ENCODE data around the gene PPCDC.

PPCDC gene

DNA sequence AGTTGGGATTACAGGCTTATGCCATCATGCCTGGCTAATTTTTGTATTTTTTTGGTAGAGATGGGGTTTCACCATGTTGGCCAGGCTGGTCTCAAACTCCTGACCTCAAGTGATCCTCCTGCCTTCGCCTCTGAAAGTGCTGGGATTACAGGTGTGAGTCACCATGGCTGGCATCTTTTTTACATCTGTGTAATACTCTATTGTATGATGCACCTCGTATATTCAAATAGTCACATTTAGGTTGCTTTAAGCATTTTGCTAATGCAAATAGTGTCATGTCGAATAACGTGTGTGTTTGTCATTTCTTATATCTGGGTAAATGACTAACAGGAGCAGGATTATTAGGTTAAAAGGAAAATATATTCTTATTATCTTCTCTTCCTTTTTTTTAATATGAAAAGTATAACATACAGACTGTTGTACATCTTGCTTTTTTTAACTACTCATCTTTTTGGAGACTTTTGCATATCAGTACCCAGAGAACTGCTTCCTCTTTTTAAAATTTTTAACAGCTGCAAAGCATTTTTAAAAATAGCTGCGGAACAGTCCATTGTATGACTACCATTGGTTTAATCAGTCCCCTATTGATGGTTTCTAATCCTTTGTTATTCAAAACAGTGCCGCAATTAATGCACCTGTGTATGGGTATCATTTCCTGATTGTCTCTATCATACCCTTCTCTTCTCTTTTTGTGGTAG is 14.6 kb upstream of the PPCDC start:
- no peak for DNase-seq (ENCODE audit: low read depth, low spot score)
- no peak overlapping the region for H3K27ac ChIP-seq

GRCh38 chr15:75016431-75016830 is 7.0 kb upstream of the PPCDC start:
- no peak overlapping the region for H3K27ac ChIP-seq
- DNase-seq (ENCODE audit: low read depth, low spot score): no peak

- H3K27ac ChIP-seq: no peak overlapping the region
- DNase-seq (ENCODE audit: low read depth, low spot score): no peak
These were observed 3.5 kb upstream of the PPCDC start for GRCh38 chr15:75019916-75020315.

DNA sequence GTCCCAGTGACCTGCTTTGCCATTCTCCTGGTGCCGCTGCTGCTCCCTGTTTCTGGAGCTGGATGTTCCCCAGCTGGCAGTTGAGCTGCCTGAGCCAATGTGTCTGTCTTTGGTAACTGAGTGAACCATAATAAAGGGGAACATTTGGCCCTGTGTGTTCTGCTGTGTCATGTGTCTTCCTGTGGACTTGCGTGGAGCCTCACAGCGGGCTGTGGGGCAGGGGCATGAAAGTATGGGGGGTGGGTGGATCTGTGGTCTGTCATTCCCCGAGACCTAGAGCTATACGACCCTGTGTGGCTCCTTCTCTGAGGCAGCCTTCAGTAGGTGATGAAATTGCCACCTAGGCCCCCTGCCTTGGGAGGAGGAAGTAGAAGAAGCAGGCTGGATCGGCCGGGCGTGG is 2.0 kb upstream of the PPCDC start:
- DNase-seq (ENCODE audit: low read depth, low spot score): no peak
- no peak overlapping the region for H3K27ac ChIP-seq

- no peak for DNase-seq (ENCODE audit: low read depth, low spot score)
- H3K27ac ChIP-seq: no peak overlapping the region
These were observed 608 bp upstream of the PPCDC start for GRCh38 chr15:75022783-75023180.

DNA sequence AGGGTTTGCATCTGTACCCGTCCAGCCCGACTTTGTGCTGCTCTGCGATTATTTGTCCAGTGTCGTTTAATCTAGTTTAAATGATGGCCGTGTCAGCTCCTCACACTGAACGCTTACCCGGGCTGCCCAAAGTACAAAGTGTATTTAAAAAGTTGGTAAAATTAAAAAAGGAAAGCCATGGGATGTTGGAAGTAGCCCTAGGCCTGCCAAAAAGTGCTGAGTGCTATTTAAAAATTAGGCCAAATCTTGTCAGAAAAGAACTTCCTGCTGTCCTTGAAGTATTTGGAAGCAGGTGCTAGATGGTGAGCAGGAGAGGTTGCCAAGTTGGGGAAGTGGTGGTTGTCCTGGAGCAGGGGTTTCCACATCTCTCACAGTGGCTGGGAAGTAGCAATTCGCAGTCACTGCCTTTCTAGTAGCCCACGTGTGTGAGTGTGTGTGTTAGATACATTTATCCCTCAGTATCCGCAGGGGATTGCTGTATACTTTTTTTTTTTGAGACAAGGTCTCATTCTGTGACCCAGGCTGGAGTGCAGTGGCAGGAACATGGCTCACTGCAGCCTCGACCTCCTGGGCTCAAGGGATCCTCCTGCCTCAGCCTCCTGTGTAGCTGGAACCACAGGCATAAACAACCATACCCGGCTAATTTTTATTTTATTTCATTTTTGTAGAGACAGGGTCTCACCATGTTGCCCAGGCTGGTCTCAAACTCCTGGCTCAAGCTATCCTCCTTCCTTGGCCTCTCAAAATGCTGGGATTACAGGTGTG is 664 bp downstream of the PPCDC start:
- DNase-seq (ENCODE audit: low read depth, low spot score): no peak
- H3K27ac ChIP-seq: peak overlapping the region; percentile 22

GRCh38 chr15:75025107-75025506 is 1.7 kb downstream of the PPCDC start:
- no peak overlapping the region for H3K27ac ChIP-seq
- DNase-seq (ENCODE audit: low read depth, low spot score): no peak

GRCh38 chr15:75025548-75026260 is 2.3 kb downstream of the PPCDC start:
- no peak for DNase-seq (ENCODE audit: low read depth, low spot score)
- no peak overlapping the region for H3K27ac ChIP-seq

DNA sequence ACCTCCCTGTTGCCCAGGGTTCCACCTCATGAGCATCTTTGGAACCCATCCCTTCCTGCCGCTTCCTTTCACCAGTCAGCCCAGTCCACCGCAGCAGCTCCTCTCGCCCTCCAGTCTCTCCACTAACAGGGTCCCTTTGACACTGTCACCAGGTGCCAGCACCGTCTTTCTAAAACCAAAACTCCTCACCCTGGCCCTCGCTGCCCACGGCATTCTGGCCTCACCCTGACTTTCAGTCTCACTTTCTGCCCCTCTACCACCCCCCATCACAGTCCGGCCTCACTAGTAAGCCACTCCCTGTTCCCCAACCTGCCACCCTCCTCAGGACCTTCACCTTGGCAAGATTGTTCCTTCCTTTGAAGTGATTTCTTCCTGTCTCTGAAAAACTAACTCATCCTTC is 4.2 kb downstream of the PPCDC start:
- no peak for DNase-seq (ENCODE audit: low read depth, low spot score)
- no peak overlapping the region for H3K27ac ChIP-seq

DNA sequence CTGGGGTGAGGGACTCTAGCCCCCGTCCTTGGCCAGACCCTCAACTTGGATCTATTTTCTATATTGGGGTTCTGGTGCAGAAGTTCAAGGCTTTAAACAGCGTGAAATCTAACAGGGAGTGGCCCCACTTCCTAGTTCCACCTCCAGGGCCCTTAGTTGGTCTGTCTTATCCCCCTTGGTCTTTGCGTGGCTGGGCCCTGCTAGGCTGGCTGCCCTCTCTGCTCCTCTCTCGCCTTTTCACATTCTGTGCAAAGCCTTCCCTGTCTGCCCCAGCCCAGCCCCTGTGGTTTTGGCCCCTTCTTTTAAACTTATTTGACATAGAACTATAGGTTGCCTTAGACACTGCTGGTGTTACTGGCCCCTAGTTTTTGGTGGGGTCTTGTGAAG is 5.6 kb downstream of the PPCDC start:
- DNase-seq (ENCODE audit: low read depth, low spot score): no peak
- H3K27ac ChIP-seq: no peak overlapping the region

DNA sequence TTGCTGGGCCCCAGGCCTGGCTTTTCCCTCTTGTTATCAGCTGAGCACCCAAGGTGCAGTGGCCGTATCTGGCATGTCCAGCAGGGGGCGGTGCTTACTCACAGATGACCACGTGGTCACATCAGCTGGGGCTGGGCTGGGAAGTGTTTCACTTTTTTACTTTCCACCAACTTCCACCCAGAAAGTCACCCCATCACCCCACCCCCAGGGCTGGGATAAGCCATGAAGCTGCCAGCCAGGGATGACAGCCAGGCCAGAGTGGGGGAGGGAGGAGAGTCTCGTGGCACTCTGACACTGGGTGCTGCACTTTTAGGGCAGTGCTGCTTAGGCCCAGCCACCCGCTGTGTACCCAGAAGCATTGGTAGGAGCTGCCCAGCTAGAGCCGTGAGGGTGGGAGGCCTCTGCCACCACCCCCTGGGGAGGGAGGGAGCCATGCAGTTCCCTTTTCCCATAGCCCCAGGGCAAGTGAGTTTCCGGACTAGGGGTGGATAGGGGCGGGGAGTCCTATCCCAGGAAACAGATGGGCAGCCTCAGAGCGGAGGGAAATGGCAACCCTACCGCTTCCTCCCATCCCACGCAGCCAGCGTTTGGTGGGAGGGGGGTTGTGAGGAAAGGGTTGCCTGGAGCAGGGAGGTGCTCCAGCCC is 6.1 kb downstream of the PPCDC start:
- DNase-seq (ENCODE audit: low read depth, low spot score): no peak
- H3K27ac ChIP-seq: peak overlapping the region; percentile 38

DNA sequence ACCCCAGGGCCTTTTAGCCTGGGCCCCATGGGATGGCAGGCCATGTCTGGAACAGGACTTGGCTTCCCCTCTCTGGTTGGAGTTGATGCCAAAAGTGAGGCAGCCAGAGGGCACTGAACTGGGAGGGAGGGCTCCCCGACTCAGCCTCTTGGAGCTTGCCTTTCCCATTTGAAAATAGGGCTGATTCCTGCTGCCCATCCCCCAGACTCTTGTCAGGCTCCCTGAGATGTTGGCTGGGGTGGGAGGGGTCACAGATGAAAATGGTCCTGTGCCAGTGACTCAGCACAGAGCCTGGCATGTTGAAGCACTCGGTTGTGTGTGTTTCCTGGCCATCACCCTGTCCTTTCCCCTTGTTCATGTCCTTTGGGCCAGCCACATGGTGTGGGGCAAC is 6.6 kb downstream of the PPCDC start:
- DNase-seq (ENCODE audit: low read depth, low spot score): no peak
- H3K27ac ChIP-seq: peak overlapping the region; percentile 38

- DNase-seq (ENCODE audit: low read depth, low spot score): no peak
- peak overlapping the region; percentile 38 for H3K27ac ChIP-seq
These were observed 7.0 kb downstream of the PPCDC start for GRCh38 chr15:75030424-75030823.

- DNase-seq (ENCODE audit: low read depth, low spot score): no peak
- H3K27ac ChIP-seq: peak overlapping the region; percentile 14
These were observed 8.5 kb downstream of the PPCDC start for GRCh38 chr15:75031848-75032247.

GRCh38 chr15:75032395-75032794 is 9.0 kb downstream of the PPCDC start:
- DNase-seq (ENCODE audit: low read depth, low spot score): no peak
- peak overlapping the region; percentile 14 for H3K27ac ChIP-seq

DNA sequence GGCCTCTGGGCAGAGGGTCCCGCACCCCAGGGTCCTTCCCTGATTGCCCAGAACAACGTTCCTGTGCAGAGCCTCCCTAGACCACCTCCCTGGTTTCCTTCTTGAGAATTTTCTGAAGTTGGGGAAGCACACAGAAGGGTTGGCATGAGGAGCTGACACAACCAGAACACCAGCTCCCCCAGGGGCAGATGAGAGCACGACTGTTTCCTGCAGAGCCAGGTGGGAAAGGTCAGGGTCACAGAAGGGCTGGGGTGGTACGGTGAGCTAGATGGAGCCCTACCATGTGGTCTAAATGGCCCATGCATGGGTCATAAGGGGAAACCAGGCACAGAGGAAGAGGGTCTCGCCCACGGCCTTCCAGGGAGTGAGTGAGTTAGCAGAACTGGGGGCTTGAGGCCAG is 10.4 kb downstream of the PPCDC start:
- no peak for DNase-seq (ENCODE audit: low read depth, low spot score)
- H3K27ac ChIP-seq: no peak overlapping the region

DNA sequence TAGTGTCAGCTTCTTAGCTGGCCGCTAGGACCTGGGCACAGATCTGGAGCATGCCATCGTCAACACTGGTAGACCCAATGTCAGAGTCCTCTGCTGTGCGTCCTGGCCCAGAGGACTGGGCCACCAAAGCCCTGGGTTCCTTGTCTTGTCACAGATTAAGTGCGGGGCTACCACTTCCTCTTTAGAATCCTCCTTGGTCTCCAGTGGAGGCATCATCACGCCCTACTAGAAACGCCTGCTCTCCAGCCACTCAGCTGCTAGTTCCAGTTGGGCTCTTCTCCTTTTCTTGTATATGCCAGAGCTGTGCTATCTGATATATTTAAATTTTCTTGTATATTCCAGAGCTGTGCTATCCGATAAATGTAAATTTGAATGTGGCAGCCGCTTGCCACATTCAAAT is 11.2 kb downstream of the PPCDC start:
- no peak for DNase-seq (ENCODE audit: low read depth, low spot score)
- H3K27ac ChIP-seq: no peak overlapping the region

DNA sequence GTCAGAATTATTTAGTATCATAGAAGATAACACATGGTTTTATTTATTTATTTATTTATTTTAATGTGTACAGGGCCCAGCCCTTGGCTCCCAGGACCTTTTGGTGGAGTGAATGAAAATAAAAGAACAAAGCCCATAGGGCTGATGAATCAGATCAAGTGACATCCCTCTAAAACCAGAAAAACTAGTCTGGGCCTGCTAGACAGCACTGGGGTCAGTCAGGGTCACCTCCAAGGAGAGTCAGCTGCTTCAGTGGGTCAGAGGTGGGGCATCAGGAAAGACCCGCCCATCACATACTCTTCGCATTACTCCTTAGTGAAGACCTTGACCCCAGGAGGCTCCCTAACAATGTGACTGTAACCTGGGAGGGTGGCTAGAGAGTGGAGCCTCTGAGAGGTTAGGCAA is 12.8 kb downstream of the PPCDC start:
- peak; percentile 60 for DNase-seq (ENCODE audit: low read depth, low spot score)
- H3K27ac ChIP-seq: peak overlapping the region; percentile 71

DNA sequence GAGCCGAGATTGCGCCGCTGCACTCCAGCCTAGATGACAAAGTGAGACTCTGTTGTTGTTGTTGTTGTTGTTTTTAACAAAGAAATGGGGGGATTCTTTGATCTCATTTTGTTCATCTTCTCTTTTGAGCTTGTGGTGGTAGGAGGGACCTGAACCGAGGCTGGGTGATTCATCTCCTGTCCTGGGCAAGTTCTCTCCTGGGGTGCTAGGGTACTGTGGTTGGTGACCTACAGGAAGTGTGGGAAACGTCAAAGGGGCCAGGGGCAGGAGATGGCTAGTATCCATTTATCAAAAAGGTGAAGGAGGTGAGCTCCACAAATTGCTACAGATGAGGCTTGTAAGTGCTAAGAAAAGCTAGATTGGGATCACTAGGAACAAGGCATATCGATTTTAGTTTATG is 14.3 kb downstream of the PPCDC start:
- peak overlapping the region; percentile 71 for H3K27ac ChIP-seq
- DNase-seq (ENCODE audit: low read depth, low spot score): no peak

DNA sequence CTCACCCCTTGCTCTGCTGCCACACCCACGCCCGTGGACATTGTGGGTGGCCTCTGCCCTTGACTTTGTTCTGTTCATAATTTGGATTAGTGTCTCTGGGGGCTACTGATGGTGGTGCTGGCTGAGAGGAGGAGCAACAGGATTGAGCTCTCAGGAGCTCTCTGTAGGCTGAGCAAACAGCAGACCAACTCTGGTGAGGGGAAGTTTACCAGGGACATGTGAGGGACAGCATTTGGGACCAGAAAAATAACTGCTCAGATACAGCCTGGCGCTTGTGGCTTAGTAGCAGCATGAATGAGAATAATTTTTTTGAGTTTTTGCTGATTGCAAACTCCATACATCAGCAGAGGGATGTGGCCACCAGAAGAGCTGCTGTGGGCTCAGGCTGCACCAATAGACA is 14.8 kb downstream of the PPCDC start:
- DNase-seq (ENCODE audit: low read depth, low spot score): no peak
- no peak overlapping the region for H3K27ac ChIP-seq
